Lower leg skin (tissue), 3 donors: ENCODE measurements around the gene KCNC1.

ENCODE experiments used
- CTCF ChIP-seq, 3 donors: fragments of 450-650 bp; IDR thresholded peaks; one replicate each; pipeline ENCODE4 v1.5.1; 2016; ENCODE audit warnings: antibody characterized with exemption in 3 of 3, mild to moderate bottlenecking in 3 of 3, moderate library complexity in 2 of 3
- POLR2A ChIP-seq, 2 donors: fragments of 450-650 bp; IDR thresholded peaks; one replicate each; pipeline ENCODE4 v1.6.1; 2016 to 2017; ENCODE audit warnings: antibody characterized with exemption in 2 of 2, mild to moderate bottlenecking in 1 of 2, moderate library complexity in 1 of 2

- TF ChIP-seq POLR2A (IDR thresholded peaks at IDR 0.05) (no peak), CTCF (IDR thresholded peaks at IDR 0.05) (no peak)
These were observed 38.4 kb downstream of the KCNC1 start for GRCh38 chr11:17772704-17773600.
